ENCODE data around the gene HYAL2.

DNA sequence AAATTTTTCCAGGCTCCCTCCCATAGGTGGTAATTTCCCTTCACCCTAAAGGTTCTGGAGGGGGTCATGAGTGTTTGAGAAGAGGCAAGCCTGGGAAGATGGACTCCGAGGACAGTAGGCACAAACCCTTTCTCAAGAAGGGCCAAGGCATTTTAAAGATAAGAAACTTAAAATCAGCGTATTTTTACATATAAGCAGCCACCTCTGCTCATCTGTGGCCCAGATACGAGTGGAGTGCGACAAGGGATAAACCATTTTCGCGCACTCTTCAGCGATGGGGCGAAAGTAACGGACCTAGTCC is 17.6 kb upstream of the HYAL2 start:
- TF ChIP-seq MTF1 (CRISPR knock-in tag; IDR thresholded peaks at IDR 0.05; ENCODE audit: borderline replicate concordance) (no peak), ZNF274 (IDR thresholded peaks at IDR 0.05; ENCODE audit: borderline replicate concordance, low read depth, low read length) (no peak), POLR2A (conservative IDR thresholded peaks at IDR 0.05) (no peak), TARDBP (IDR thresholded peaks at IDR 0.05) (no peak), FOXA3 (CRISPR knock-in tag; conservative IDR thresholded peaks at IDR 0.05 in 1 of 2, IDR thresholded peaks at IDR 0.05 in 1 of 2) (no peak), ZEB2 (IDR thresholded peaks at IDR 0.05) (no peak), ZNF76 (CRISPR knock-in tag; IDR thresholded peaks at IDR 0.05; ENCODE audit: borderline replicate concordance) (no peak), KDM2B (CRISPR knock-in tag; IDR thresholded peaks at IDR 0.05) (no peak), JUNB (CRISPR knock-in tag; conservative IDR thresholded peaks at IDR 0.05) (no peak), HDAC2 (IDR thresholded peaks at IDR 0.05) (no peak), FIP1L1 (IDR thresholded peaks at IDR 0.05; ENCODE audit: low read depth, low read length, poor library complexity, severe bottlenecking) (no peak)
- TF ChIP-seq, protein P1, sequence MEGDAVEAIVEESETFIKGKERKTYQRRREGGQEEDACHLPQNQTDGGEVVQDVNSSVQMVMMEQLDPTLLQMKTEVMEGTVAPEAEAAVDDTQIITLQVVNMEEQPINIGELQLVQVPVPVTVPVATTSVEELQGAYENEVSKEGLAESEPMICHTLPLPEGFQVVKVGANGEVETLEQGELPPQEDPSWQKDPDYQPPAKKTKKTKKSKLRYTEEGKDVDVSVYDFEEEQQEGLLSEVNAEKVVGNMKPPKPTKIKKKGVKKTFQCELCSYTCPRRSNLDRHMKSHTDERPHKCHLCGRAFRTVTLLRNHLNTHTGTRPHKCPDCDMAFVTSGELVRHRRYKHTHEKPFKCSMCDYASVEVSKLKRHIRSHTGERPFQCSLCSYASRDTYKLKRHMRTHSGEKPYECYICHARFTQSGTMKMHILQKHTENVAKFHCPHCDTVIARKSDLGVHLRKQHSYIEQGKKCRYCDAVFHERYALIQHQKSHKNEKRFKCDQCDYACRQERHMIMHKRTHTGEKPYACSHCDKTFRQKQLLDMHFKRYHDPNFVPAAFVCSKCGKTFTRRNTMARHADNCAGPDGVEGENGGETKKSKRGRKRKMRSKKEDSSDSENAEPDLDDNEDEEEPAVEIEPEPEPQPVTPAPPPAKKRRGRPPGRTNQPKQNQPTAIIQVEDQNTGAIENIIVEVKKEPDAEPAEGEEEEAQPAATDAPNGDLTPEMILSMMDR (IDR thresholded peaks at IDR 0.05 in 2 of 3, conservative IDR thresholded peaks at IDR 0.05 in 1 of 3; ENCODE audit: insufficient read depth in 2 of 3, low read depth in 1 of 3, low read length in 3 of 3): no peak
- TF ChIP-seq, protein P2, sequence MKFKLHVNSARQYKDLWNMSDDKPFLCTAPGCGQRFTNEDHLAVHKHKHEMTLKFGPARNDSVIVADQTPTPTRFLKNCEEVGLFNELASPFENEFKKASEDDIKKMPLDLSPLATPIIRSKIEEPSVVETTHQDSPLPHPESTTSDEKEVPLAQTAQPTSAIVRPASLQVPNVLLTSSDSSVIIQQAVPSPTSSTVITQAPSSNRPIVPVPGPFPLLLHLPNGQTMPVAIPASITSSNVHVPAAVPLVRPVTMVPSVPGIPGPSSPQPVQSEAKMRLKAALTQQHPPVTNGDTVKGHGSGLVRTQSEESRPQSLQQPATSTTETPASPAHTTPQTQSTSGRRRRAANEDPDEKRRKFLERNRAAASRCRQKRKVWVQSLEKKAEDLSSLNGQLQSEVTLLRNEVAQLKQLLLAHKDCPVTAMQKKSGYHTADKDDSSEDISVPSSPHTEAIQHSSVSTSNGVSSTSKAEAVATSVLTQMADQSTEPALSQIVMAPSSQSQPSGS (CRISPR knock-in tag; IDR thresholded peaks at IDR 0.05): no peak
- TF ChIP-seq, protein P3, sequence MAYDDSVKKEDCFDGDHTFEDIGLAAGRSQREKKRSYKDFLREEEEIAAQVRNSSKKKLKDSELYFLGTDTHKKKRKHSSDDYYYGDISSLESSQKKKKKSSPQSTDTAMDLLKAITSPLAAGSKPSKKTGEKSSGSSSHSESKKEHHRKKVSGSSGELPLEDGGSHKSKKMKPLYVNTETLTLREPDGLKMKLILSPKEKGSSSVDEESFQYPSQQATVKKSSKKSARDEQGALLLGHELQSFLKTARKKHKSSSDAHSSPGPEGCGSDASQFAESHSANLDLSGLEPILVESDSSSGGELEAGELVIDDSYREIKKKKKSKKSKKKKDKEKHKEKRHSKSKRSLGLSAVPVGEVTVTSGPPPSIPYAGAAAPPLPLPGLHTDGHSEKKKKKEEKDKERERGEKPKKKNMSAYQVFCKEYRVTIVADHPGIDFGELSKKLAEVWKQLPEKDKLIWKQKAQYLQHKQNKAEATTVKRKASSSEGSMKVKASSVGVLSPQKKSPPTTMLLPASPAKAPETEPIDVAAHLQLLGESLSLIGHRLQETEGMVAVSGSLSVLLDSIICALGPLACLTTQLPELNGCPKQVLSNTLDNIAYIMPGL (CRISPR knock-in tag; IDR thresholded peaks at IDR 0.05): no peak
